Osteocyte (in vitro differentiated cells): ENCODE measurements around the gene SRC. TPM values are rescaled to one million over a fixed set of nuclear protein-coding genes. Genes with fewer than 3 reads are reported as not detected.
A peak's percentile ranks its signal among the peaks of the same experiment; 100 is the strongest.

Source experiments
- DNase-seq: peaks from one replicate; pipeline ENCODE4 v3.0.0; 2021; ENCODE audit warnings: mixed read lengths; ENCODE audit not compliant: unreplicated experiment; ENCODE audit errors: extremely low spot score
- H3K27ac Mint-ChIP-seq: one replicate; pipeline ENCODE4 v1.8.0; 2021; ENCODE audit warnings: mild to moderate bottlenecking, mixed read lengths; ENCODE audit not compliant: unreplicated experiment
- H3K27me3 Mint-ChIP-seq: one replicate; pipeline ENCODE4 v1.8.0; 2021; ENCODE audit warnings: mixed read lengths; ENCODE audit not compliant: unreplicated experiment
- H3K36me3 Mint-ChIP-seq: one replicate; pipeline ENCODE4 v1.8.0; 2021; ENCODE audit warnings: mixed read lengths; ENCODE audit not compliant: unreplicated experiment
- H3K4me1 Mint-ChIP-seq: one replicate; pipeline ENCODE4 v1.8.0; 2021; ENCODE audit warnings: mixed read lengths; ENCODE audit not compliant: unreplicated experiment
- H3K4me3 Mint-ChIP-seq: one replicate; pipeline ENCODE4 v1.8.0; 2021; ENCODE audit warnings: mild to moderate bottlenecking, moderate library complexity, mixed read lengths; ENCODE audit not compliant: unreplicated experiment
- H3K9me3 Mint-ChIP-seq: one replicate; pipeline ENCODE4 v1.8.0; 2021; ENCODE audit warnings: mixed read lengths; ENCODE audit not compliant: unreplicated experiment
- total RNA-seq: library from RNA; stranded (reverse); gene quantifications from 2 replicates; pipeline ENCODE4 v1.2.1, GENCODE V29; 2021
- TF ChIP-seq, protein P1 (sequence below): fragments of 200-600 bp; sonication (generic); IDR thresholded peaks from 2 replicates; pipeline ENCODE4 v1.5.0; 2021; ENCODE audit warnings: antibody characterized with exemption, mild to moderate bottlenecking, moderate library complexity

Gene SRC
- total RNA-seq, 1 donor from 2014 or later, result 32.5 TPM

- Mint-ChIP-seq H3K27me3 (no peaks in the 10 kb centered on the region), H3K27ac (no peak overlapping the region), H3K4me1 (peaks cover 8% of the 10 kb centered on the region), H3K9me3 (no peaks in the 10 kb centered on the region), H3K4me3 (no peak overlapping the region), H3K36me3 (peaks cover 17% of the 10 kb centered on the region)
- TF ChIP-seq, protein P1, sequence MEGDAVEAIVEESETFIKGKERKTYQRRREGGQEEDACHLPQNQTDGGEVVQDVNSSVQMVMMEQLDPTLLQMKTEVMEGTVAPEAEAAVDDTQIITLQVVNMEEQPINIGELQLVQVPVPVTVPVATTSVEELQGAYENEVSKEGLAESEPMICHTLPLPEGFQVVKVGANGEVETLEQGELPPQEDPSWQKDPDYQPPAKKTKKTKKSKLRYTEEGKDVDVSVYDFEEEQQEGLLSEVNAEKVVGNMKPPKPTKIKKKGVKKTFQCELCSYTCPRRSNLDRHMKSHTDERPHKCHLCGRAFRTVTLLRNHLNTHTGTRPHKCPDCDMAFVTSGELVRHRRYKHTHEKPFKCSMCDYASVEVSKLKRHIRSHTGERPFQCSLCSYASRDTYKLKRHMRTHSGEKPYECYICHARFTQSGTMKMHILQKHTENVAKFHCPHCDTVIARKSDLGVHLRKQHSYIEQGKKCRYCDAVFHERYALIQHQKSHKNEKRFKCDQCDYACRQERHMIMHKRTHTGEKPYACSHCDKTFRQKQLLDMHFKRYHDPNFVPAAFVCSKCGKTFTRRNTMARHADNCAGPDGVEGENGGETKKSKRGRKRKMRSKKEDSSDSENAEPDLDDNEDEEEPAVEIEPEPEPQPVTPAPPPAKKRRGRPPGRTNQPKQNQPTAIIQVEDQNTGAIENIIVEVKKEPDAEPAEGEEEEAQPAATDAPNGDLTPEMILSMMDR, result no peak
- no peak for DNase-seq
These were observed 16.4 kb downstream of the SRC start for GRCh38 chr20:37362231-37362792.

- H3K36me3 Mint-ChIP-seq, result peaks cover 15% of the 10 kb centered on the region
- H3K9me3 Mint-ChIP-seq, result no peaks in the 10 kb centered on the region
- H3K4me3 Mint-ChIP-seq, result no peak overlapping the region
- TF ChIP-seq, protein P1, result no peak
- no peaks in the 10 kb centered on the region for H3K27me3 Mint-ChIP-seq
- no peak for DNase-seq
- no peak overlapping the region for H3K27ac Mint-ChIP-seq
- H3K4me1 Mint-ChIP-seq, result peaks cover 4% of the 10 kb centered on the region
These were observed 16.9 kb downstream of the SRC start for GRCh38 chr20:37362821-37363220.

DNA sequence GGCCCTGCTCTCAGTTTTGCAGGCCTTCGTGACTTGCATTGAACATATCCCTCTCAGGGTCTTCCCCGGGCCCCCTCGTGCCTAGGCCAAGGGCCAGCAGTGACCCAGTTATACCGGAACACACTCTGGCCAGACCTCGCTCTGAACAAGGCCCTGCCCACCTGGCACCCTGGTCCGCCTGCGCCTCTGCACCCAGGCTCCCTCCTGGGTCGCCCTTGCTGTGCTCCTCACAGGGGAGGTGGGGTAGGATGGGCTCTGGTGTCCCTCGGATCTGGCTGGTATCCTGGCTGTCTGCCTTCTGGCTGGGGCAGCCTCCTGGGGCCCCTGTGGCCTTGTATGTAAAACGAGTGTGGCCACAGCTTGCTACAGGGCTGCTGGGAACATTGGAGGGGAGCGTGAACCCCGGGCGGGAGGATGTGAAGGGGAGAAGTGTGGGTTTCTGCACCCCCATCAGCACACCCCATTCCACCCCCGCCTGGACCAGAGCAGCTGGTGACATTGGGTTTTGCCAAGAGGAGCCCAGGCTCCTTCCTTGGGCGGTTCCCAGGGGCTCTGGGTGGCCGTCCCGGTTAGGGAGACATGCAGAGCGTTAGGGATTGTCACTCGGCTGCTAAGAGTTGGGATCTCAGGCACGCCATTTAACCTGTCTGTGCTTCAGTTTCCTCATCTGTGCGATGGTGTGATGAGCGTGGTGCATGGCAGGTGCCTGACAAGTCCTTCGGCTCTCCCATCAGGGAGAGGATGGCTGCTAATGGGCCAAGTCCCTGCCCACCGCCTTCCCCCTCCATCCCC, 17.5 kb downstream of the SRC start:
- Mint-ChIP-seq H3K27me3 (no peaks in the 10 kb centered on the region), H3K4me1 (peaks cover 4% of the 10 kb centered on the region), H3K36me3 (peaks cover 15% of the 10 kb centered on the region), H3K9me3 (no peaks in the 10 kb centered on the region), H3K4me3 (no peak overlapping the region), H3K27ac (no peak overlapping the region)
- TF ChIP-seq, protein P1, result no peak
- DNase-seq, result no peak

GRCh38 chr20:37364013-37364926, 18.3 kb downstream of the SRC start:
- no peaks in the 10 kb centered on the region for H3K9me3 Mint-ChIP-seq
- peaks cover 15% of the 10 kb centered on the region for H3K36me3 Mint-ChIP-seq
- no peak overlapping the region for H3K4me3 Mint-ChIP-seq
- no peaks in the 10 kb centered on the region for H3K4me1 Mint-ChIP-seq
- H3K27me3 Mint-ChIP-seq, result no peaks in the 10 kb centered on the region
- TF ChIP-seq, protein P1, result no peak
- DNase-seq, result no peak
- H3K27ac Mint-ChIP-seq, result peak overlapping the region; percentile 4

DNA sequence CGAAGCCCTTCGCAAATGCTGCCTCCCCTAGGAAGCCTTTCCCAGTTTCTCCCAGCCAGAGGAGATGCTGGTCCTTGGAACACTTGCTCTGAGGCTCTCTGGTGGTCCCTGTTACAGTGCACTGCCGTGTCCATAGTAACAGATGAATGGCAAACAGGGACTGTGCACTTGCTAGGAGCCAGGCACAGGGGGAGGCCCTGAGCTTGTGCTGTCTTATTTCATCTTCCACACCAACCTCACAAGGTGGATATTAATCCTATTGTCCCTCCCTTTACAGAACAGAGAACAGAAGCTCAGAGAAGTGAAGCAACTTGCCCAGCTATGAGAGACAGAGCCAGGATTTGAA, 19.0 kb downstream of the SRC start:
- H3K36me3 Mint-ChIP-seq, result peaks cover 17% of the 10 kb centered on the region
- H3K9me3 Mint-ChIP-seq, result no peaks in the 10 kb centered on the region
- no peak overlapping the region for H3K4me3 Mint-ChIP-seq
- no peaks in the 10 kb centered on the region for H3K27me3 Mint-ChIP-seq
- peak overlapping the region; percentile 4 for H3K27ac Mint-ChIP-seq
- DNase-seq, result no peak
- TF ChIP-seq, protein P1, result no peak
- no peaks in the 10 kb centered on the region for H3K4me1 Mint-ChIP-seq
